ENCODE results near the gene DDX1.

- no peak for TF ChIP-seq CTCF (IDR thresholded peaks at IDR 0.05 in 8 of 11, conservative IDR thresholded peaks at IDR 0.05 in 3 of 11)
- TF ChIP-seq POLR2A (IDR thresholded peaks at IDR 0.05): no peak
- TF ChIP-seq POLR2AphosphoS5 (IDR thresholded peaks at IDR 0.05): no peak
Measured at GRCh38 chr2:15657759-15658158, 66.1 kb downstream of the DDX1 start.

All from spleen (tissue), 7 donors.